ENCODE data around the gene OR2D3.

GRCh38 chr11:6889835-6890234, 31.0 kb upstream of the OR2D3 start:
- TF ChIP-seq CTCF (IDR thresholded peaks at IDR 0.05; ENCODE audit: insufficient read depth, low read length, poor library complexity, severe bottlenecking) (no peak), EZH2phosphoT487 (conservative IDR thresholded peaks at IDR 0.05; ENCODE audit: low read length) (no peak)

Data from SU-DHL-6 (cell line).